ENCODE data around the gene ACOT7. TPM values are rescaled to one million over a fixed set of nuclear protein-coding genes. Genes with fewer than 3 reads are reported as not detected.

Gene ACOT7, protein sequence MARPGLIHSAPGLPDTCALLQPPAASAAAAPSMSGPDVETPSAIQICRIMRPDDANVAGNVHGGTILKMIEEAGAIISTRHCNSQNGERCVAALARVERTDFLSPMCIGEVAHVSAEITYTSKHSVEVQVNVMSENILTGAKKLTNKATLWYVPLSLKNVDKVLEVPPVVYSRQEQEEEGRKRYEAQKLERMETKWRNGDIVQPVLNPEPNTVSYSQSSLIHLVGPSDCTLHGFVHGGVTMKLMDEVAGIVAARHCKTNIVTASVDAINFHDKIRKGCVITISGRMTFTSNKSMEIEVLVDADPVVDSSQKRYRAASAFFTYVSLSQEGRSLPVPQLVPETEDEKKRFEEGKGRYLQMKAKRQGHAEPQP
- 51.3 TPM for total RNA-seq

GRCh38 chr1:6393400-6394187 is at the start of gene ACOT7:
Gene ACOT7, minus strand, starts transcription at chr1:6393767. Its CDS starts 368 bp downstream, at chr1:6393399.

GRCh38 chr1:6424619-6425593 is 31.3 kb upstream of the ACOT7 start, which contains the start of gene ESPN:
Gene ESPN, plus strand, starts transcription at chr1:6424776. Its CDS starts 180 bp downstream, at chr1:6424956.

DNA sequence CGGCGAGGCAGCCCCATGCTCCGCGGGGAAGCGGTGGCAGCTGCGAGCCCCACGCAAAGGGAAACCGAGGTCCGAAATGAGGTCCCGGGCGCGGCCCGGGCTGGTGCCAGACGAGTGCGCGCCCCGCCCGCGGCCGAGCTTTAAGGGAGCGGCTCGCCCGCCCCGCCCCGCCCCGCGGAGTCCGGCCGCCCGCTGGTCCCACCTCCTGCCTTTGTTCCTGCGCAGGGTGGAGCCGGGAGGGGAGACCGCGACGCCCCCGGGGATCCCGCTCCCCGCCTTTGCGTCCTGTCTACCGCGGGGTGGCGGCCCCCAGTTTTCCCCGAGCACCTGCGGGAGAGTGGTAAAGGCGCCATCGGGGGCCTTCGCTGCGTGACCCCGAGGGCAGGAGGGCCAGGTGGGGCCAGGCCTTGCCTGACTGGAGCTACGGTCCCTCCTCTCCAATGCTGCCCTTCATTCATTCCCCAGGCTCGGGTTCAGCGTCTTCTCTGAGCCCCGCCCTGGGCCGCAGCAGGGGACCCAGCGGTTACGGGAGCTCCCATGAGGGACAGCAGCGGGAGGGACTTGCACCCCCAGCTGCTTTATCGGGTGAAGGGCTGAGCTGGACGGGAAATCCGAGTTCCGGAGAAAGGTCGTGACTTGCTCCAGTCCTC is 26.4 kb upstream of the ACOT7 start, which contains the start of gene HES2:
TSS of gene HES2 (minus strand) at position 116 of the 650 bp plus-strand sequence. CDS start at position 17, 99 bp downstream.

DNA sequence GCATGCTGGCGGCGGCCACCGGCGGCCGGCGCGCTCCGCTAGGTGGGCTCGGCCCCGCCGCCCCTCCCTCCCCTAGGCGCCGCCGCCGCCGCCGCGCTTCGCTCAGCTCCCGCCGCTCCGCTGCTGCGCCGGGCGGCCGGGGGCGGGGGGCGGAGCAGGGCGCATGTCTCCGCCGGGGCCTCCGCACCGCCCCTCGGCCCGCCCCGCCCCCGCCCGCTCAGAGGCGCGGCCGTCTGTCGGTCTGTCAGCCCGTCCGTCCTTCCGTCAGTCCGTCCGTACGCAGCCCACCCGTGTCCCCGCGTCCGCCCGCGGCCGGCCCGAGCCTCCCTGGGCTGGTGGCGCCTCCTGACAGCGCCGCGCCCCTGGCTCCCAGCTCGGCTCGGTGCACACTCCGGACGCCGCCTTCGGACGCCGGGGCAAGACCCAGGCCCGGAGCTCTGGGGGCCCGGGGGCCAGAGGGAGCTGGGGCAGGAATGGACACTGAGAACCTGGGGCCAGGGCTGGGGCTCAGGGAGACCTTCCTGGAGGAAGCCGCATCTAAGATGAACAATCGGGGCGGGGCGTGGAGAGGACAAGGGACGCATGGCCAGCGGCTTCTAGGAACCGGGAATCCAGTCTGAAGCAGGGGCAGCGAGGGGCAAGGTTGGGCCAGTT is 132.5 kb downstream of the ACOT7 start, which contains the start of gene GPR153:
TSS of gene GPR153 (minus strand) at position 138 of the 654 bp plus-strand sequence. CDS start 6,193 bp downstream, outside the sequence.

GRCh38 chr1:6243993-6244392 is 149.6 kb downstream of the ACOT7 start, which contains the start of gene HES3:
Gene HES3, plus strand, starts transcription at chr1:6244179. Its CDS starts 187 bp downstream, at chr1:6244366.

Small RNA genes lying within 50 kb of the gene (small RNA-seq; reads per million reads assigned to genes)
- not detected for gene MIR4252 (ENCODE audit: low replicate concordance)

Other genes with a start within 250 kb of the ACOT7 start
- 52.6 TPM for gene CHD5, start 213.4 kb downstream of the ACOT7 start, total RNA-seq
- 255 TPM for gene RPL22, start 194.2 kb downstream of the ACOT7 start, total RNA-seq
- 16.0 TPM for gene RNF207, start 187.6 kb downstream of the ACOT7 start, total RNA-seq
- 19.4 TPM for gene ICMT, start 157.8 kb downstream of the ACOT7 start, total RNA-seq
- not detected for gene HES3, start 149.6 kb downstream of the ACOT7 start, total RNA-seq
- 27.2 TPM for gene GPR153, start 132.7 kb downstream of the ACOT7 start, total RNA-seq
- gene HES2, start 26.2 kb upstream of the ACOT7 start, total RNA-seq, result not detected
- under 0.01 TPM for gene ESPN, start 31.0 kb upstream of the ACOT7 start, total RNA-seq
- 34.1 TPM for gene TNFRSF25, start 72.4 kb upstream of the ACOT7 start, total RNA-seq
- 56.7 TPM for gene PLEKHG5, start 97.9 kb upstream of the ACOT7 start, total RNA-seq
- 52.9 TPM for gene NOL9, start 160.7 kb upstream of the ACOT7 start, total RNA-seq
- gene TAS1R1, start 161.5 kb upstream of the ACOT7 start, total RNA-seq, result not detected
- 19.4 TPM for gene ZBTB48, start 186.2 kb upstream of the ACOT7 start, total RNA-seq
- gene KLHL21, start 209.1 kb upstream of the ACOT7 start, total RNA-seq, result 9.1 TPM
- gene PHF13, start 220.0 kb upstream of the ACOT7 start, total RNA-seq, result 13.8 TPM
- gene THAP3, start 231.1 kb upstream of the ACOT7 start, total RNA-seq, result 29.7 TPM

Data from parietal lobe (tissue), 2 donors.